HG02973 (cell line): ENCODE measurements around the gene P3H2.
"Not testable (repeated sequence)": the region's sequence is repeated elsewhere in the genome, so short reads cannot be mapped to it uniquely, and the experiment has no call there.

Source experiments
- ATAC-seq: cut with Tn5 transposase; IDR thresholded peaks from one replicate; pipeline ENCODE4 v1.9.1; 2021; ENCODE audit warnings: moderate library complexity; ENCODE audit not compliant: unreplicated experiment

Gene P3H2

GRCh38 chr3:189995129-189995528 lies 125.6 kb downstream of the P3H2 start:
- no peak for ATAC-seq

GRCh38 chr3:189990826-189991225 lies 129.9 kb downstream of the P3H2 start:
- ATAC-seq: no peak

- no peak for ATAC-seq
Measured at GRCh38 chr3:189988854-189989253, 131.8 kb downstream of the P3H2 start.

- ATAC-seq: no peak
Measured at GRCh38 chr3:189988322-189988721, 132.4 kb downstream of the P3H2 start.

GRCh38 chr3:189985948-189986347 lies 134.7 kb downstream of the P3H2 start:
- ATAC-seq: no peak

GRCh38 chr3:189983612-189984011 lies 137.1 kb downstream of the P3H2 start:
- ATAC-seq: no peak

- no peak for ATAC-seq
Measured at GRCh38 chr3:189982321-189982945, 138.3 kb downstream of the P3H2 start.

GRCh38 chr3:189981668-189982067 lies 139.0 kb downstream of the P3H2 start:
- ATAC-seq: no peak

GRCh38 chr3:189978753-189979152 lies 141.9 kb downstream of the P3H2 start:
- no peak for ATAC-seq

- ATAC-seq: no peak
Measured at GRCh38 chr3:189977174-189977573, 143.5 kb downstream of the P3H2 start.

GRCh38 chr3:189975391-189975990 lies 145.2 kb downstream of the P3H2 start:
- no peak for ATAC-seq

- ATAC-seq: no peak
Measured at GRCh38 chr3:189974359-189974758, 146.3 kb downstream of the P3H2 start.

GRCh38 chr3:189967254-189967865 lies 153.3 kb downstream of the P3H2 start:
- ATAC-seq: no peak

- ATAC-seq: peak; percentile 71
Measured at GRCh38 chr3:189966843-189967242, 153.9 kb downstream of the P3H2 start.

- ATAC-seq: no peak
Measured at GRCh38 chr3:189964623-189965332, 155.9 kb downstream of the P3H2 start.

GRCh38 chr3:189962466-189962865 lies 158.2 kb downstream of the P3H2 start:
- no peak for ATAC-seq

GRCh38 chr3:189961522-189962161 lies 159.1 kb downstream of the P3H2 start:
- peak; percentile 69 for ATAC-seq

GRCh38 chr3:189961086-189961485 lies 159.6 kb downstream of the P3H2 start:
- ATAC-seq: not testable (repeated sequence)

GRCh38 chr3:189954733-189955665 lies 165.7 kb downstream of the P3H2 start:
- ATAC-seq: no peak

- ATAC-seq: no peak
Measured at GRCh38 chr3:189953551-189953950, 167.1 kb downstream of the P3H2 start.
